ENCODE data around the gene HOXB2.

HOXB2 gene

GRCh38 chr17:48547808-48548522 is 3.1 kb upstream of the HOXB2 start:
- Histone ChIP-seq H3K4me1 (ENCODE audit: control insufficient read depth in 2 of 2, insufficient read depth in 1 of 2, low read depth in 1 of 2, low read length in 2 of 2) (no peaks in the 10 kb centered on the region), H4K91ac (ENCODE audit: low read depth, low read length, poor library complexity) (no peak overlapping the region), H3K14ac (ENCODE audit: low read length) (no peak overlapping the region), H3K79me1 (ENCODE audit: low read depth, low read length) (no peaks in the 10 kb centered on the region), H2BK12ac (ENCODE audit: low read length) (no peak overlapping the region), H2BK120ac (ENCODE audit: low read depth, low read length) (no peak overlapping the region), H3K4me3 (ENCODE audit: low read length in 2 of 2) (peak overlapping the region in 1 of 2 donors; percentile 23), H2BK15ac (ENCODE audit: low read length) (no peak overlapping the region), H3K4ac (ENCODE audit: low read length) (no peak overlapping the region), H3K18ac (ENCODE audit: low read length) (no peak overlapping the region), H3K9me3 (replicated peaks in 1 of 2; ENCODE audit: control insufficient read depth in 2 of 2, insufficient read depth in 1 of 2, low read depth in 1 of 2, low read length in 2 of 2) (peaks cover 0 to 6% of the 10 kb centered on the region in 2 donors), H3K27ac (replicated peaks; ENCODE audit: low read length) (no peak overlapping the region), H4K8ac (ENCODE audit: low read depth, low read length) (no peak overlapping the region), H3K4me2 (ENCODE audit: insufficient read depth, low read length, poor library complexity, severe bottlenecking) (no peak overlapping the region), H3K9ac (ENCODE audit: low read depth, low read length, poor library complexity) (no peak overlapping the region), H3K27me3 (ENCODE audit: control insufficient read depth in 3 of 3, insufficient read depth in 3 of 3, low read depth in 1 of 3, low read length in 3 of 3) (peaks cover 53 to 96% (median 88%) of the 10 kb centered on the region in 3 experiments), H2AK5ac (ENCODE audit: low read depth, low read length) (no peak overlapping the region), H2BK5ac (ENCODE audit: low read length) (no peak overlapping the region), H3K36me3 (replicated peaks in 1 of 2; ENCODE audit: control insufficient read depth in 2 of 2, insufficient read depth in 2 of 2, low read length in 2 of 2) (no peaks in the 10 kb centered on the region), H2AFZ (ENCODE audit: low read length) (peak overlapping the region; percentile 15), H3K23ac (ENCODE audit: low read depth, low read length, poor library complexity) (no peak overlapping the region)
- WGBS, 2 donors (ENCODE audit: extremely low coverage in 2 of 2, insufficient read length in 2 of 2, insufficient replicate concordance in 1 of 2): no CpG with 5 or more reads among the region's 24 CpGs
- DNase-seq (ENCODE audit: low spot score): no peak

GRCh38 chr17:48546924-48547807 is 2.3 kb upstream of the HOXB2 start:
- peaks cover 0 to 4% of the 10 kb centered on the region in 2 donors for H3K9me3 ChIP-seq (replicated peaks in 1 of 2; ENCODE audit: control insufficient read depth in 2 of 2, insufficient read depth in 1 of 2, low read depth in 1 of 2, low read length in 2 of 2)
- no peak for DNase-seq (ENCODE audit: low spot score)
- H3K27ac ChIP-seq (replicated peaks; ENCODE audit: low read length): no peak overlapping the region
- no peak overlapping the region for H2AFZ ChIP-seq (ENCODE audit: low read length)
- no peak overlapping the region for H3K18ac ChIP-seq (ENCODE audit: low read length)
- H3K14ac ChIP-seq (ENCODE audit: low read length): no peak overlapping the region
- H2BK5ac ChIP-seq (ENCODE audit: low read length): no peak overlapping the region
- H2BK120ac ChIP-seq (ENCODE audit: low read depth, low read length): no peak overlapping the region
- H3K9ac ChIP-seq (ENCODE audit: low read depth, low read length, poor library complexity): no peak overlapping the region
- no peaks in the 10 kb centered on the region for H3K36me3 ChIP-seq (replicated peaks in 1 of 2; ENCODE audit: control insufficient read depth in 2 of 2, insufficient read depth in 2 of 2, low read length in 2 of 2)
- no peak overlapping the region for H3K4ac ChIP-seq (ENCODE audit: low read length)
- H3K79me1 ChIP-seq (ENCODE audit: low read depth, low read length): no peaks in the 10 kb centered on the region
- no peak overlapping the region for H2BK15ac ChIP-seq (ENCODE audit: low read length)
- H4K91ac ChIP-seq (ENCODE audit: low read depth, low read length, poor library complexity): no peak overlapping the region
- WGBS, 2 donors (ENCODE audit: extremely low coverage in 2 of 2, insufficient read length in 2 of 2, insufficient replicate concordance in 1 of 2): no CpG with 5 or more reads among the region's 10 CpGs
- H3K27me3 ChIP-seq (ENCODE audit: control insufficient read depth in 3 of 3, insufficient read depth in 3 of 3, low read depth in 1 of 3, low read length in 3 of 3): peaks cover 53 to 94% (median 90%) of the 10 kb centered on the region in 3 experiments
- H3K4me2 ChIP-seq (ENCODE audit: insufficient read depth, low read length, poor library complexity, severe bottlenecking): no peak overlapping the region
- H2BK12ac ChIP-seq (ENCODE audit: low read length): no peak overlapping the region
- H3K4me1 ChIP-seq (ENCODE audit: control insufficient read depth in 2 of 2, insufficient read depth in 1 of 2, low read depth in 1 of 2, low read length in 2 of 2): no peaks in the 10 kb centered on the region
- H3K23ac ChIP-seq (ENCODE audit: low read depth, low read length, poor library complexity): no peak overlapping the region
- H3K4me3 ChIP-seq (ENCODE audit: low read length in 2 of 2): peak overlapping the region in 1 of 2 donors; percentile 23
- H4K8ac ChIP-seq (ENCODE audit: low read depth, low read length): no peak overlapping the region
- no peak overlapping the region for H2AK5ac ChIP-seq (ENCODE audit: low read depth, low read length)

GRCh38 chr17:48546137-48546923 is 1.4 kb upstream of the HOXB2 start:
- Histone ChIP-seq H2AK5ac (ENCODE audit: low read depth, low read length) (no peak overlapping the region), H3K9me3 (replicated peaks in 1 of 2; ENCODE audit: control insufficient read depth in 2 of 2, insufficient read depth in 1 of 2, low read depth in 1 of 2, low read length in 2 of 2) (peaks cover 0 to 4% of the 10 kb centered on the region in 2 donors), H2BK12ac (ENCODE audit: low read length) (no peak overlapping the region), H2BK15ac (ENCODE audit: low read length) (no peak overlapping the region), H3K4me1 (ENCODE audit: control insufficient read depth in 2 of 2, insufficient read depth in 1 of 2, low read depth in 1 of 2, low read length in 2 of 2) (no peaks in the 10 kb centered on the region), H3K79me1 (ENCODE audit: low read depth, low read length) (no peaks in the 10 kb centered on the region), H3K18ac (ENCODE audit: low read length) (no peak overlapping the region), H4K91ac (ENCODE audit: low read depth, low read length, poor library complexity) (no peak overlapping the region), H3K23ac (ENCODE audit: low read depth, low read length, poor library complexity) (no peak overlapping the region), H2BK5ac (ENCODE audit: low read length) (no peak overlapping the region), H2AFZ (ENCODE audit: low read length) (no peak overlapping the region), H3K4me2 (ENCODE audit: insufficient read depth, low read length, poor library complexity, severe bottlenecking) (no peak overlapping the region), H3K9ac (ENCODE audit: low read depth, low read length, poor library complexity) (no peak overlapping the region), H3K27me3 (ENCODE audit: control insufficient read depth in 3 of 3, insufficient read depth in 3 of 3, low read depth in 1 of 3, low read length in 3 of 3) (peaks cover 52 to 94% (median 89%) of the 10 kb centered on the region in 3 experiments), H3K36me3 (replicated peaks in 1 of 2; ENCODE audit: control insufficient read depth in 2 of 2, insufficient read depth in 2 of 2, low read length in 2 of 2) (no peaks in the 10 kb centered on the region), H3K14ac (ENCODE audit: low read length) (no peak overlapping the region), H3K27ac (replicated peaks; ENCODE audit: low read length) (no peak overlapping the region), H4K8ac (ENCODE audit: low read depth, low read length) (no peak overlapping the region), H2BK120ac (ENCODE audit: low read depth, low read length) (no peak overlapping the region), H3K4me3 (ENCODE audit: low read length in 2 of 2) (peak overlapping the region in 1 of 2 donors; percentile 23), H3K4ac (ENCODE audit: low read length) (no peak overlapping the region)
- WGBS, 2 donors (ENCODE audit: extremely low coverage in 2 of 2, insufficient read length in 2 of 2, insufficient replicate concordance in 1 of 2): no CpG with 5 or more reads among the region's 10 CpGs
- DNase-seq (ENCODE audit: low spot score): no peak

Data from neuronal stem cell (in vitro differentiated cells).